ENCODE data around the gene STT3A.

STT3A gene

DNA sequence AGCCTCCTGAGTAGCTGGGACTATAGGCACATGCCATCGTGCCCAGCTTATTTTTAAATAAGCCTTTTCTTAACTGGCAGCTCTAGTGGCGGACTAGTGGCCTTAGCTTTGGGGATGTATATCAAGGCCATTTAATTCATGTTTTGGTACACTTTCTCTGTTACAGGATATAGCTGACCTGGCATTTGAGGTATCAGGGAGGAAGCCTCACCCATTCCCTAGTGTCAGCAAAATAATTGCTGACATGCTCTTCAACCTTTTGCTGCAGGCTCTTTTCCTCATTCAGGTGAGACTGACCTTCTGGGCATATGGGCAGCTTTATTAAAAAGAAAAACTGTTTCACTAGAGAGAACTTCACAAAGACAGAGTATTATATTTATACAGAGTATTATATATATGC is 13.9 kb upstream of the STT3A start:
- H3K9me2 ChIP-seq (ENCODE audit: low read depth, low read length) = no peaks in the 10 kb centered on the region
- H3F3A ChIP-seq (ENCODE audit: insufficient read depth, low read length) = no peaks in the 10 kb centered on the region
- peaks cover 83% of the 10 kb centered on the region for H3K36me3 ChIP-seq (ENCODE audit: insufficient read depth, low read length)
- H3K4me1 ChIP-seq (ENCODE audit: insufficient read depth, low read length, severe bottlenecking) = no peaks in the 10 kb centered on the region
- H3K27me3 ChIP-seq (ENCODE audit: insufficient read depth, low read length) = no peaks in the 10 kb centered on the region
- H3K27ac ChIP-seq (ENCODE audit: low read depth, low read length, poor library complexity, severe bottlenecking) = no peak overlapping the region
- H3K9ac ChIP-seq (ENCODE audit: low read length) = no peak overlapping the region
- TF ChIP-seq, protein P1, sequence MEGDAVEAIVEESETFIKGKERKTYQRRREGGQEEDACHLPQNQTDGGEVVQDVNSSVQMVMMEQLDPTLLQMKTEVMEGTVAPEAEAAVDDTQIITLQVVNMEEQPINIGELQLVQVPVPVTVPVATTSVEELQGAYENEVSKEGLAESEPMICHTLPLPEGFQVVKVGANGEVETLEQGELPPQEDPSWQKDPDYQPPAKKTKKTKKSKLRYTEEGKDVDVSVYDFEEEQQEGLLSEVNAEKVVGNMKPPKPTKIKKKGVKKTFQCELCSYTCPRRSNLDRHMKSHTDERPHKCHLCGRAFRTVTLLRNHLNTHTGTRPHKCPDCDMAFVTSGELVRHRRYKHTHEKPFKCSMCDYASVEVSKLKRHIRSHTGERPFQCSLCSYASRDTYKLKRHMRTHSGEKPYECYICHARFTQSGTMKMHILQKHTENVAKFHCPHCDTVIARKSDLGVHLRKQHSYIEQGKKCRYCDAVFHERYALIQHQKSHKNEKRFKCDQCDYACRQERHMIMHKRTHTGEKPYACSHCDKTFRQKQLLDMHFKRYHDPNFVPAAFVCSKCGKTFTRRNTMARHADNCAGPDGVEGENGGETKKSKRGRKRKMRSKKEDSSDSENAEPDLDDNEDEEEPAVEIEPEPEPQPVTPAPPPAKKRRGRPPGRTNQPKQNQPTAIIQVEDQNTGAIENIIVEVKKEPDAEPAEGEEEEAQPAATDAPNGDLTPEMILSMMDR (IDR thresholded peaks at IDR 0.05; ENCODE audit: low read length) = no peak
- TF ChIP-seq EZH2 (IDR thresholded peaks at IDR 0.05; ENCODE audit: borderline replicate concordance, low read length) = no peak
- no peaks in the 10 kb centered on the region for H4K20me1 ChIP-seq (ENCODE audit: insufficient read depth, low read length)
- no peak overlapping the region for H2AFZ ChIP-seq (ENCODE audit: low read length)
- no peaks in the 10 kb centered on the region for H3K9me3 ChIP-seq (ENCODE audit: low read length)
- no peak overlapping the region for H3K4me3 ChIP-seq (ENCODE audit: low read depth, low read length, poor library complexity, severe bottlenecking)
- H3K4me2 ChIP-seq (ENCODE audit: low read length) = no peak overlapping the region
- no peaks in the 10 kb centered on the region for H3K79me2 ChIP-seq (ENCODE audit: insufficient read depth, low read length)

DNA sequence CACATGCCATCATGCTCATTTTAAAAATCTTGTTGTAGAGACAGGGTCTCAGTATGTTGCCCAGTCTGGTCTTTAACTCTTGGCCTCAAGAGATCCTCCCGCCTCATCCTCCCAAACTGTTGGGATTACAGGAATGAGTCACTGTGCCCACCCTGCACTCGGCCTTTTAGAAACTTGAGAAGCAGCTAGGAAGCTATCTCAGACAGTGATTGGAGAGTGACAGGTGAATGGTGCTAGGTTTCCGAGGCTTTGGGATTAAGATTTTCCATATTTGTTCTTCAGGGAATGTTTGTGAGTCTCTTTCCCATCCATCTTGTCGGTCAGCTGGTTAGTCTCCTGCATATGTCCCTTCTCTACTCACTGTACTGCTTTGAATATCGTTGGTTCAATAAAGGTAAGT is 12.8 kb upstream of the STT3A start:
- H3K27me3 ChIP-seq (ENCODE audit: insufficient read depth, low read length) = no peaks in the 10 kb centered on the region
- H3K4me2 ChIP-seq (ENCODE audit: low read length) = no peak overlapping the region
- peaks cover 84% of the 10 kb centered on the region for H3K36me3 ChIP-seq (ENCODE audit: insufficient read depth, low read length)
- H3K4me1 ChIP-seq (ENCODE audit: insufficient read depth, low read length, severe bottlenecking) = no peaks in the 10 kb centered on the region
- no peaks in the 10 kb centered on the region for H3K9me3 ChIP-seq (ENCODE audit: low read length)
- TF ChIP-seq EZH2 (IDR thresholded peaks at IDR 0.05; ENCODE audit: borderline replicate concordance, low read length) = no peak
- TF ChIP-seq, protein P1 (IDR thresholded peaks at IDR 0.05; ENCODE audit: low read length) = no peak
- H3K79me2 ChIP-seq (ENCODE audit: insufficient read depth, low read length) = no peaks in the 10 kb centered on the region
- no peak overlapping the region for H3K27ac ChIP-seq (ENCODE audit: low read depth, low read length, poor library complexity, severe bottlenecking)
- H3K9me2 ChIP-seq (ENCODE audit: low read depth, low read length) = no peaks in the 10 kb centered on the region
- H3F3A ChIP-seq (ENCODE audit: insufficient read depth, low read length) = no peaks in the 10 kb centered on the region
- H3K4me3 ChIP-seq (ENCODE audit: low read depth, low read length, poor library complexity, severe bottlenecking) = no peak overlapping the region
- H4K20me1 ChIP-seq (ENCODE audit: insufficient read depth, low read length) = no peaks in the 10 kb centered on the region
- no peak overlapping the region for H3K9ac ChIP-seq (ENCODE audit: low read length)
- no peak overlapping the region for H2AFZ ChIP-seq (ENCODE audit: low read length)

DNA sequence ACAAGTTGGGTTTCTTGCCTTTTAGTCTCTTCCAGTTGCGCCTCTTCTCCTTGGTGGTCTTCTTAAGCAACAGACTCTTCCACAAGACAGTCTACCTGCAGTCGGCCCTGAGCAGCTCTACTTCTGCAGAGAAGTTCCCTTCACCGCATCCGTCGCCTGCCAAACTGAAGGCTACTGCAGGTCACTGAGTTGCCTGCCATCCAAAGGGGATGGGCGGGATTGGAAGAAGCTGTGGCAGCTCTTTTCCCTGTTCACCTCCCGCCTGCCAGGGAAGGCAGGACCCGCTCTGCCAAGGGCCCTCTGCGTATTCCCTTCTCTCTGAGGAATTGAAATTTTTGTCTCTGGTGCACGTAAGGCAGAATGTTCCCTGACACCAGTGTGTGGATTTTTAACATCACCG is 9.2 kb upstream of the STT3A start:
- no peak overlapping the region for H3K4me2 ChIP-seq (ENCODE audit: low read length)
- no peak overlapping the region for H3K27ac ChIP-seq (ENCODE audit: low read depth, low read length, poor library complexity, severe bottlenecking)
- no peaks in the 10 kb centered on the region for H3K9me2 ChIP-seq (ENCODE audit: low read depth, low read length)
- H3K79me2 ChIP-seq (ENCODE audit: insufficient read depth, low read length) = no peaks in the 10 kb centered on the region
- H3K36me3 ChIP-seq (ENCODE audit: insufficient read depth, low read length) = peaks cover 52% of the 10 kb centered on the region
- H3K27me3 ChIP-seq (ENCODE audit: insufficient read depth, low read length) = no peaks in the 10 kb centered on the region
- no peaks in the 10 kb centered on the region for H3F3A ChIP-seq (ENCODE audit: insufficient read depth, low read length)
- no peaks in the 10 kb centered on the region for H3K4me1 ChIP-seq (ENCODE audit: insufficient read depth, low read length, severe bottlenecking)
- H3K9ac ChIP-seq (ENCODE audit: low read length) = no peak overlapping the region
- no peaks in the 10 kb centered on the region for H3K9me3 ChIP-seq (ENCODE audit: low read length)
- H4K20me1 ChIP-seq (ENCODE audit: insufficient read depth, low read length) = no peaks in the 10 kb centered on the region
- no peak overlapping the region for H3K4me3 ChIP-seq (ENCODE audit: low read depth, low read length, poor library complexity, severe bottlenecking)
- TF ChIP-seq, protein P1 (IDR thresholded peaks at IDR 0.05; ENCODE audit: low read length) = no peak
- no peak for TF ChIP-seq EZH2 (IDR thresholded peaks at IDR 0.05; ENCODE audit: borderline replicate concordance, low read length)
- H2AFZ ChIP-seq (ENCODE audit: low read length) = no peak overlapping the region

Data from OCI-LY1 (cell line).